ENCODE measurements around the gene GTF2A1L. TPM values are rescaled to one million over a fixed set of nuclear protein-coding genes. Genes with fewer than 3 reads are reported as not detected.
"Not testable (repeated sequence)": the region's sequence is repeated elsewhere in the genome, so short reads cannot be mapped to it uniquely, and the experiment has no call there.

The GTF2A1L gene
- polyA plus RNA-seq, 12 donors, result 0.30 to 0.97 (median 0.50) TPM; not detected in 7

DNA sequence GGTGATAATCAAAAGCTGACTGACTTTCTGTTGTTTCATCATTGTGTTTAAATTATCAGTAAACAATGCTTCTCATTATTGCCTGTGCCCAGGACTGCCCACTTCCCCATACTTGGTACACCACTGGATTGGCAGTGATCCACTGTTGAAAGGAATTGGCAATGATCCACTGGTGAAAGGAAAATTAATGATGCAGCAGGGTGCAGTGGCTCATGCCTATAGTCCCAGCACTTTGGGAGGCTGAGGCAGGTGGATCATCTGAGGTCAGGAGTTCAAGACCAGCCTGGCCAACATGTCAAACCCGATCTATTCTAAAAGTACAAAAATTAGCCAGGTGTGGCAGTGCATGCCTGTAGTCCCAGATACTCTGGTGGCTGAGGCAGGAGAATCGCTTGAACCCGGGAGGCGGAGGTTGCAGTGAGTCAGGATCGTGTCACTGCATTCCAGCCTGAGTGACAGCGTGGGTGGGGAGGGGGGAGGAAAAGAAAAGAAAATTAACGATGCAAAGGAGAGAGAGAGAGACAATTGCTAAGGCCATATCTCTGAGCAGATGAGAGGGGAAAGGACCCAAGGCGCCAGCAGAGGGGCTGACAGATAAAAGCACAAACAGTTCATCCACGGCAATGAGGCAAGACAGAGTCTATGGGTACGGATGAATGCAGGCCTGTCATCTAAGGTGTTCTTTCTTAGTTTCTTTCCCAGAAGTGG, 10.2 kb upstream of the GTF2A1L start:
- no peak for DNase-seq

DNA sequence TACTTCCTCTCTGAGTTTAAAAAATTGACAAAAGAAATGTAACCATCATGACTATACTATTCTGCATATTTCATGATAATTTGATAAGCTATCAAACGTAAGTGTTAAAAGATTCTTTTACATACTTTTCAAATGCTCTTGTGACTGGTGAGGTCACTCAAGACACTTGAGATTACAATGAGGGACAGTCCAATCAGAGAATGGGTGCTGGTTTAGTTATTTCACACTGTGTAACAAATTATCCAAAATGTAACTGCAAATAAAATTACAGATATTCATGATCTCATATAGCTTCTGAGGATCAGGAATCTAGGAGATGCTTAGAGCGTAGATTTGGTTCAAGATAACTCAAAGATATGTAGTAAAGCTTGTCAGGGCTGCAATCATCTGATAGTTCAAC, 4.4 kb upstream of the GTF2A1L start:
- DNase-seq, result no peak

DNA sequence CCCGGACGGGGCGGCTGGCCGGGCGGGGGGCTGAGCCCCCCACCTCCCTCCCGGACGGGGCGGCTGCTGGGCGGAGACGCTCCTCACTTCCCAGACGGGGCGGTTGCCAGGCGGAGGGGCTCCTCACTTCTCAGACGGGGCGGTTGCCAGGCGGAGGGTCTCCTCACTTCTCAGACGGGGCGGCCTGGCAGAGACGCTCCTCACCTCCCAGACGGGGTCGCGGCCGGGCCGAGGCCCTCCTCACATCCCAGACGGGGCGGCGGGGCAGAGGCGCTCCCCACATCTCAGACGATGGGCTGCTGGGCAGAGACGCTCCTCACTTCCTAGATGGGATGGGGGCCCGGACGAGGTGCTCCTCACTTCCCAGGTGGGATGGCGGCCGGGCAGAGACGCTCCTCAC, 3.1 kb upstream of the GTF2A1L start:
- not testable (repeated sequence) for DNase-seq

DNA sequence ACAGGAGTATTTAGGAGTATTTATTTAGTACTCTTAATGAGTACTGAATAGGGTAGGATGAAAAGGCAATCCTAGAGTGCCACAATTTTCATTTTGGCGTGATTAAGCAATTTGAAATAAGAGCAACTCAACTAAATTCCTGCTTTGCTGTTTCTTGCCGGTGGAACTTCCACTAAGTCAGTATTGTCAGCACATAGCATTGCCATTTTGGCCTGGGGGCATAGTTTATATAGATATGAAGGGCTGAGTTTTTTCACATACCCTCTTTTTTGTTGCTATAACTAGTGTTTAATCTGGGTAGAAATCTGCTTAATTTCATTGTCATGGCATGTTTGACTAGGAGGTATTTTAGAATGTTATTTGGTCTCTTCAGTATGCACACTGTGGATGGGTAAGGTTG, 1.9 kb downstream of the GTF2A1L start:
- no peak for DNase-seq

DNA sequence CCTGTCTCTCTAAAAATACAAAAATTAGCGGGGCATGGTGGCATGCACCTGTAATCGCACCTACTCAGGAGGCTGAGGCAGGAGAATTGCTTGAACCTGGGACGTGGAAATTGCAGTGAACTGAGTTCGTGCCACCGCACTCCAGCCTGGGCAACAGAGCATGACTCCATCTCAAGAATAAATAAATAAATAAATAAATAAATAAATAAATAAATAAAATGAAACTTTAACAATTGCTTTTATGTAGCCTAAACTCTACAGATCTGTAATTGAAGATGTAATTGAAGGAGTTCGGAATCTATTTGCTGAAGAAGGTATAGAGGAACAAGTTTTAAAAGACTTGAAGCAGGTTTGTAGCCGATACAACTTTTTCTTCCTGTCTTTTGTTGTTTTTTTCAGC, 2.9 kb downstream of the GTF2A1L start:
- DNase-seq, result no peak

DNA sequence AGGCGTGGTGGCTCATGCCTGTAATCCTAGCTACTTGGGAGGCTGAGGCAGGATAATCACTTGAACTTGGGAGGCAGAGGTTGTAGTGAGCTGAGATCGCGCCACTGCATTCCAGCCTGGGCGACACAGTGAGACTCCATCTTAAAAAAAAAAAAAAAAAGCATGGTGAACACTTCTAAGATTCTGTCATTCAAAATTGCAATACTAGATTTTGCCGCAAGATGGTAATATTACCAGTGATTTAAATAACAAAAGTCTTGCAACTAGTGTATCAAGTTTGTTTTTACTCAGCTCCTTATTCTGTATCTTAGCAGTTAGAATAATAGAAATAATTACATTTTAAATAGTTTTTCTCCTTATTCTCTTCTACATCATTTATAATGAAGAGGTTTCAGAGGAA, 5.0 kb downstream of the GTF2A1L start:
- not testable (repeated sequence) for DNase-seq

DNA sequence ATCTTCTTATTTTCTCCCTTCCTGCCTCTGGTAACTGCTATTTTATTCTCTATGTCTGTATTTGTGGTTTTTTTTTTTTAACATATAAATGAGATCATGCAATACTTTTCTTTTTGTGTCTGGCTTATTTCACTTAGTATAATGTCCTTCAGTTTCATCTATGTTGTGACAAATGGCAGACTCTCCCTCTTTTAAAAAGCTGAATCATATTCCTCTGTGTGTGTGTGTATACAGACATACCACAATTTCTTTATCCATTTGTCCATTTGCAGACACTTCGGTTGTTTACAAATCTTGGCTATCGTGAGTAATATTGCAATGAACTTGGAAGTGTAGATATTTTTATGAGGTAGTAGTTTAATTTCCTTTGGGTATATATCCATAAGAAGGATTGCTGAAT, 7.0 kb downstream of the GTF2A1L start:
- DNase-seq, result no peak

DNA sequence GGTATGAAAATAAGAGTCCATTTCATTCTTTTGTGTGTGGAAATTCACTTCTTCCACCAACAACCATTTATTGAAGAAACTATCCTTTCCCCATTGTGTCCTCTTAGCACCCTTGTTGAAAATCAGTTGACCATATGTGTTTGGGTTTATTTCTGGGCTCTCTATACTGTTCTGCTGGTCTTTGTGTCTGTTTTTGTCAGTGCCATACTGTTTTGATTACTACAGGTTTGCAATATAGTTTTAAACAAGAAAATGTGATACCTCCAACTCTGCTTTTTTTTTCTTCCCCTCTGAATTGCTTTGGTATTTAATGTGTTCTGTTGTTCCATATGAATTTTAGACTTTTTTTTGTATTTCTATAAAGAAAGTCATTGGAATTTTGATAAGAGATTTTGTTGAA, 8.4 kb downstream of the GTF2A1L start:
- no peak for DNase-seq

DNA sequence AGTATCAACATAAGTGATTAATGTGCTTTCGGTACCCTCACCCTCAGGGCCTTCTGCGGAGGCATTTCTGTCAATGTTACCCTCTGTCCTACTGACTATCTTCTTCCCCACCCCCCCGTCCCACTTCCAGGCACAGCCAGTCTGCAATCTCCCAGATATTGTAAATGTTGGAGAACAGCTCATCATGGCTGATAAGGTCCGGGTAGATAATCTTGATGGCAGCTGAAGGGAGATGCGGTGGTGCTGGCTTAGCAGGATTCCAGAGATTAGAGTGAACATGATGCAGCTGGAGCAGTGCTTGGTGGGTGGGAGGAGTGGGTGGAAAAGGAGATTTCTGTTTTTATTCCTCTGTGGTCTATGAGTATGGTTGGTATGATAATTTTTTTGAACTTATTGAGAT, 15.5 kb downstream of the GTF2A1L start:
- DNase-seq, result no peak

DNA sequence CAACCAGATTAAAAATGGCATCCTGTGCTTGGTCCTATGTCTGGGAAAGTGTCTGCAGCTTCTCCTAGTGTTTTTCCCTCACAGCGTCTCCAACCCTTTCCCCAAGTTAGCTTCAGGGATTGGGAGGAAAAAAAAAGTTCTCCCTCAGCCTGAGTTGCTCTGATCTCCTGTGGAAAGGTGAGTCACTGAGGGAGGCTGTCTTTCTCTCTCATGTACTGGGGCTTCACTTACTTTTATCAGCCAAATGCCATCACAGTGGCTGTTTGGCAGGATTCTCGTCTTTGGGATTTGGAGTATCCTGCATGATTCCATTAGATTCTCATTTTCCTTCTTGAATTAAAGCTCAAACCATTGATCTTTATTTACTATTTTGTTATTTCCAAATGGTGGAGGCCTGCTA, 18.1 kb downstream of the GTF2A1L start:
- DNase-seq, result no peak

DNA sequence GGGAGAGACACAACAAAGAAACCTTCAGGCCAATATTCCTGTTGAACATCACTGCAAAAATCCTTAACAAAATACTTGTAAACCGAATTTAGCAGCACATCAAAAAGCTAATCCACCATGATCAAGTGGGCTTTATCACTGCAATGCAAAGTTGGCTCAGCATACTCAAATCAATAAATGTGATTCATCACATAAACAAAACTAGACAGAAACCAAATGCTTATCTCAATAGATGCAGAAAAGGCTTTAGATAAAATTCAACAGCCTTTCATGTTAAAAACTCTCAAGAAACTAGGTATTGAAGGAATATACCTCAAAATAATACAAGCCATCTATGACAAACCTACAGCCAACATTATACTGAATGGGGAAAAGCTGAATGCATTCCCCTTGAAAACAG, 20.6 kb downstream of the GTF2A1L start:
- no peak for DNase-seq

DNA sequence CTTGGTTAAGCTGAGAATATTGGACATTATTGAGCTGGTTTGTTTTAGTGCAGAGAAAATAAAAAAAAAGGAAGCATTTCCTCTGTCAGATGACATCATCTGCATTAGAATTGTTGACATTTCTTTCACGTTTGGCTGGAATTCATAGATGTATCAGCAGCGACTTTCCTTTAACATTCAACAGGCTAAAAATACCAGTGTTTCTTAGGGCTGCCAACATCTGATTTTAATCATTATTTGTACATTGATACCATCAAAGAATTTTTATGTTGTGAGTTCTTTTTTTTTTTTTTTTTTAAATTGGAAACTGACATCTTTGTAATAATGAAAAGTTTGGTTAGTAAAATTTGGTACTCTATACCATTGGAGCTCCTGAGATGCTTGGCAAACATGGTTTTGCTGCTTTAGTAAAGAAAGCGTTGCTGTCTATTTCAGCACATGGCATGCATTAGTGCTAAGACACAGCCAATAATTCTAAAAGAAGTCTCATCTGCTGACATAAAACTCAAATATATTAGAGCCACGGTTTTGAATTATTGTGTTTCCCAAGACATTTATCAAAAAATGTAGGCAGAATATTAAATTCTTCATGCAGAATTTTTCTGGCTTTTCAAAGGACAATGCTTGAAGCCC, 33.6 kb downstream of the GTF2A1L start:
- peak; percentile 61 for DNase-seq

DNA sequence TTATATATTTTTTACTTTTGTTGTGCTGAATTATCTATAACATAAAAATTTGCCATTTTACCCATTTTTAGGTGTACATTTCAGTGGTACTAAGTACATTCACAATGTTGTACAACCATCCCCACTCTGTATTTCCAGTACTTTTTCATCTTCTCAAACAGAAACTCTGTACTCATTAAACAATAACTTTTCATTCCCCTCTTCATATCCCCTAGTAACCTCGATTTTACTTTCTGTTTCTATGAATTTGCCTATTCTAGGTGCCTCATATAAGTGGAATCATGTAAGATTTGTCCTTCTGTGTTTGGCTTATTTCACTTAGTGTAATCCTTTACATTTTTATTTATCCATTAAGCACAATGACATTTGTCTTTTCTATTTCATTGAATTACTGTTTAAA, 51.3 kb downstream of the GTF2A1L start:
- DNase-seq, result no peak

DNA sequence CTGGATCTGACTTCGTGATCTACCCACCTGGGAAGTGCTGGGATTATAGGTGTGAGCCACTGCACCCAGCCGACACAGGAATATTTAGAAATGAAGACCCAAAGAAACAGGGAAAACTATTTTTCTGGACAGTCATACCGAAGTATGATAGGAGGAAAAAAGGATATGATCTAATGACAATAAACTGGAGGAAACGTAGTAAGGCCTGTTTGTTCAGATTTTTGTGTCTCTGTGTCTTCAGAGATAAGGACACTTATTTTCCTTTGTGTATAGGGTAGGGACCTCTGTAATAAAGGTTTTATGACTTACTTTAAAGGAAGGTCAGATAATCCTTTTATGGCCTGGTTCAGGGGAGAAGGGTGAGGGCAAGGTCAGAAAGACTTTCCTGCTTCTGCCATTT, 55.9 kb downstream of the GTF2A1L start:
- DNase-seq, result no peak

DNA sequence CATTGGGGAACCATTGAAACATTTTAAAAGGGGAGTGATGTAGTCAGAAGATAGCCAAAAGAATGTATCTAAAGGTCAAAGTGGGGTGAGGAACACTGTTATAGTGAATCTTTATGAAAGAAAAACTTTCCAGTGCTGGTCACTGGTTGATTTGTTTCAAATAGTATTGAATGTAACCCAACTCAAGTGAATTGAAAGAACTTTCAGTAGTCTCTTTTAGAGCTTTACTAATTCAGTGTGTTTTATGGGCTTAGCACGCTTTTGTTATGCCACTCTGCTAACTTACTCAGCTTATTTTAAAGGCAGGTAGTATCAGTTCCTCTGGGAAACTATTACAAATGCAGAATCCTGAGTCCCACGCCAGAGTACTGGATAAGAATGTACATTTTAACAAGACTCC, 57.3 kb downstream of the GTF2A1L start:
- no peak for DNase-seq

DNA sequence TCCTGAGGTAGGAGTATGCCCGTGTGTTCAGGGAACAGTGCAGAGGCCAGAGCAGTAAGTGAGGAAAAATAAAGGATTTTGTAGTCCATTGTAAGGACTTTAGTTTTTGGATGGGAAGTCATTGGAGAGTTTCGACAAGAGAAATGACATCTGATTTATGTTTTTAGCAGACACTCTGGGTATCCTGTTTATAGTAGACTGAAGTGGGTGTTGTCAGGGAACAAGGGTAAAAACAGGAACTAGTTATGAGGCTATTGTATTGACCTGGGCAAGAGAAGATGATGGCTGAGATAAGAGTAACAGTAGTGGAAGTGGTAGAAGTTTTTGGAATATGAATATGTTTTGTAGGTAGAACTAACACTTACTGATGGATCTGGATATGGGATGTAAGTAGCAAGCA, 59.8 kb downstream of the GTF2A1L start:
- no peak for DNase-seq

DNA sequence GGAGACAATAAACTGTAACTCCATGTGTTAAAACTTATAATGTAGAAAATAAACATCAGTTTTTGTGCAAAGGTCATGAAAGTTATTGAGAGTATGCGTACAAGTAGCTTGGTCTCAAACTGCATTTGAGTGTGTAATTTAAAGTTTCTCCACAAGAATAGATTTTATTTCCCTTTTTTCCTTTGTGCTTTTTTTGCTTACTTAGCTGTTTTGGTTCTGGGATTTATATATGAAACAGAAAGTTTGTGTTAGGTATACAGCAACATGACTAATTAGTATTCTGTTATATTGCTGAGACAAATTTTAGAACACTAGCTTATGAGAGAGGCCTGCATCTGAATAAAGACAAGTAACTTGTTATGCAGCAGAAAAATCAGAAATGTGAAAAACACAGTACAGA, 67.5 kb downstream of the GTF2A1L start:
- DNase-seq, result no peak

DNA sequence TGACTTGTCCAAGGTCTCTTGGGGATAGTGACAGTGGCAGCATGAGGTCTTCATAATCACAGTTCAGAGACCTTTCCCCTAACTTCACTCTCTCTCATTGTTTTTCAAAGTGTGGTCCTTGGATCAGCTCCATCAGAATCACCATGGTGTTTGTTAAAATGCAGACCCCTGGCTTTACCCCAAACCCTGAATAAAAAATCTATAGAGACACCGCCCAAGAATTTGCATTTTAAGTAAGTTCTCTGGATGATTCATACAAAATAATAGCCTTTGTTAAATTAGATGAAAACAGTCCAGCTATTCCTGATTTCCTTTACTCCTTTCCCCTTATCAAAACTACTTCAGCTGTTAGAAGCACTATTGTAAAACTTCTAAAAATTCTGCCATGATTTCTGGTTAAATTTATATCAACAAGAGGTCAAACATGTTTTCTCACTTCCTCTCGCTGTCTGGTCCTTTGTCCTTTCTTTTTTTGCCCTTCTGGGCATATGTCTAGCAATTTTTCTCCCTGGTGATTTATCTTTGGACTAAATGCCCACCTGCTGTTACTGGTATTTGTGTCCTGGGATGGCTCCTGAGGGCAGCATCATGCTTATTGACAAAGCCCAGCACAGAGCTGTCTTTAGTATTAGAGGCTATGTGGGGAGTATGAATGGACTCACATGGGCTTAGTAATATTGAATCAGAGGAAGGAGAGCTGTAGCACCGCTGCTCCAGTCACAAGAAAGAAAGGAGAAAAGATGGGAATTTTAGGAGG, 74.5 kb downstream of the GTF2A1L start:
- no peak for DNase-seq

DNA sequence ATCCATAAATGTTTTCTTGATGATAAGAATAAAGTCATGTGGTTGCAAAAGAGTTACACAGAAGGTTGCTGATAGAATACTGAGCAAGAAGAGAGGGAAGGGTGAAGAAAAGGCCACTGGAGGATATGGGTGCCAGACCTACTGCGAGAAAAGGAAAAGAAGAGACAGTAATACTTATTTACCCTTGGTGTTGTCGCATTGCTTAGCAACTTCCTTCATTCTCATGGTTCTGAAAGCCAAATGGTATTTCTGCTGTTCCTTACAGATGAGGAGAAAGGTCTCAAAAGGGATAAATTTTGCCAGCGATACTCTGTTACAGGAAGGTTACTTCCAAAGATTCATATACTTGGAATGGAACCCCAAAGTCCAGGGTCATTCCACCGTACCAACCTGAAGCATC, 75.4 kb downstream of the GTF2A1L start:
- no peak for DNase-seq

DNA sequence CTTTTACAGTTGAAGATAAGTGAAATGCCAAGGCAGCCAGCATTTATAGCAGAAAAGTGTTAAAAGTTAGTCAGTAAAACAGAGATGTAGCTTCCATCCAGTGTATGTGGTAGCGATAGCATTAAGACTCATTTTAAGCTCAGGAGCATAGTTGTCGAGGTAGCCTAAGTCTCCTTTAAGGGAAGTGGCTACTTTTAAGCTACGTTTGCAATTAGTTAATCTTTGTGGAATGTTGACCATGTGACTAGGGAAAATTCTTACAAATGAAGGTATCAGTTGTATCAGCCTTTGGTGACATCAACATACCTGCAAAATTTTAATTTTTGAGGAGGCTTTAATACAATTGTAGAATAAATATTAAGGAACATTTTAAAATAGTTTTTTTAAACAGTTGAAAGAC, 76.0 kb downstream of the GTF2A1L start:
- no peak for DNase-seq

DNA sequence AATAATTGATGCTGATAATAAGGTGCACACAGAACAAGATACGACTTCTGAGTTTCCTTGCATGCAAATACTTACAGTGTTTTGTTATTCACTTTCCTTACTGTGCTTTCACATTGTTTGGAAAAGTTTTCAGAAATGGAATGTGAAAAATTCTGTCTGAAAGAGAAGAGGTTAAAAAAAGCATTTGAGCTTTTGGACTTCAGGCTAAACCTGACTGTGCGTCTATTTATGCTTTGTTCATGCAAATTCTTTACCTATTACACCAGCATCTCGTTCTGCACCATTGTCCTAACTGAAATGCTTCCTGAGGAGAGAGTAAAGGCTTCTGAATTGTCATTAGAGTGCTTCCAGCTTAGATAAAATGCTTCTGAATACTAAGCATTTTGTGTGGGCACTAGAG, 76.5 kb downstream of the GTF2A1L start:
- DNase-seq, result no peak

DNA sequence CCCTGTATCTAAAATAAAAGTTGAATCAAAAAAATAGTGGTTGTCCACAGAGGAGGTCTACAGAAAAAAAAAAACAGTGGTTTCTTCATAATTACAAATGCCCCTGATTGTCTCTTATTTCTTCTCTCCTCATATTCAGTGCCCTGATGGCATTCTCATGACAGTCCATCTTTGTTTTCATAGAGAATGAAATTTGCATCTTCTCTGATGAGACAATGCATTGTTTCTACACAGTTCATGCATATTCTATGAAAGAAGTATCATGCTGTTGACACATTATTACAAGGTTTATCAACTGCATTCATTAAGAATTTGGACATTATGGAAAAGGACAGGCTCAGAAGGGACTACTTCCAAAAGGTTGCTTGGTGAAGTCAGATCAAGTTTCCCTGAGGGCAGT, 78.3 kb downstream of the GTF2A1L start:
- DNase-seq, result no peak

DNA sequence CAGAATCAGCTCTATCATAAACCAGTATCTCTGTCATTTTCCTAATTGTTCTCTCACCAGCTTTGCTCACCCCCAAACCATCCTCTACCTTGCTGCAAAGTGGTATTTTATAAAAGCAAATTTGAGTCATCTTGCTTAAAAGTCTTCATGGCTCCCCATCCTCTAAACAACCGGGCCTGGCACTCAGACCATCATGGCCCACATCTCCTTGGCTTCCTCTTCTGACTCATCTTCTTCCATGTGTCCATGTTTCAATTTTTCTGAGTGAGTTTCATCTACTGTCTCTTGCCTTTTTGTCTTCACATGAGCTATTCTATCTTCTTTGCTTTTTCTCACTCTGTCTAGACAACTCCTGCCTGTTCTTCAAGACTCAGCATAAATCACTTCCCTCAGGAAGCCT, 79.2 kb downstream of the GTF2A1L start:
- no peak for DNase-seq
